OCI-LY3 (cell line): ENCODE results near the gene PIK3CA.
A peak's percentile ranks its signal among the peaks of the same experiment; 100 is the strongest.

Experiments
- H2AFZ ChIP-seq: fragments of 200-600, 300-600 bp; shearing (Covaris generic); 2 replicates; pipeline ENCODE4 v1.6.0; 2014; ENCODE audit warnings: antibody characterized with exemption, low read depth, low read length
- H3K27ac ChIP-seq: fragments of 200-600, 300-600 bp; sonication (generic); 2 replicates; pipeline ENCODE4 v1.5.1; 2014; ENCODE audit warnings: mild to moderate bottlenecking, low read length, moderate library complexity, mixed read lengths
- H3K27me3 ChIP-seq: fragments of 200-600, 300-600 bp; sonication (generic); 2 replicates; pipeline ENCODE4 v1.6.1; 2014; ENCODE audit warnings: low read depth, low read length, mixed read lengths
- H3K36me3 ChIP-seq: fragments of 200-600, 300-600 bp; sonication (generic); replicated peaks from 2 replicates; pipeline ENCODE3; 2014; ENCODE audit warnings: low read depth, low read length, mixed read lengths
- H3K4me1 ChIP-seq: fragments of 300-600, 200-600 bp; sonication (generic); 2 replicates; pipeline ENCODE4 v1.6.1; 2014; ENCODE audit warnings: low read length, mixed read lengths
- H3K4me2 ChIP-seq: fragments of 200-600, 300-600 bp; sonication (generic); 2 replicates; pipeline ENCODE4 v1.6.1; 2014; ENCODE audit warnings: low read length, mixed read lengths
- H3K4me3 ChIP-seq: fragments of 300-600, 200-600 bp; sonication (generic); 2 replicates; pipeline ENCODE4 v1.5.1; 2014; ENCODE audit warnings: antibody characterized with exemption, mild to moderate bottlenecking, low read length, moderate library complexity
- H3K79me2 ChIP-seq: fragments of 300-600, 200-600 bp; shearing (Covaris generic); 2 replicates; pipeline ENCODE4 v1.6.1; 2014; ENCODE audit warnings: mild to moderate bottlenecking, low read length, mixed read lengths
- H3K9ac ChIP-seq: fragments of 300-600, 200-600 bp; shearing (Covaris generic); 2 replicates; pipeline ENCODE4 v1.6.0; 2014; ENCODE audit warnings: mild to moderate bottlenecking, low read length, moderate library complexity
- H3K9me3 ChIP-seq: fragments of 200-600, 300-600 bp; shearing (Covaris generic); 2 replicates; pipeline ENCODE4 v1.6.1; 2014; ENCODE audit warnings: low read length, mixed read lengths; ENCODE audit not compliant: insufficient read depth
- H4K20me1 ChIP-seq: fragments of 200-600, 300-600 bp; sonication (generic); 2 replicates; pipeline ENCODE4 v1.6.1; 2016; ENCODE audit warnings: low read length, mixed read lengths; ENCODE audit not compliant: insufficient read depth
- CTCF ChIP-seq: fragments of 200-600, 300-600 bp; sonication (generic); IDR thresholded peaks from 2 replicates; pipeline ENCODE4 v1.5.1; 2014; ENCODE audit warnings: antibody characterized with exemption, low read length, low read depth
- EZH2phosphoT487 ChIP-seq: fragments of 200-600 bp; shearing (Covaris generic); IDR thresholded peaks from 2 replicates; pipeline ENCODE4 v1.6.1; 2018; ENCODE audit warnings: antibody characterized with exemption, mixed run types, low read depth

The PIK3CA gene

GRCh38 chr3:179150610-179151009 is 2.5 kb downstream of the PIK3CA start:
- H3K9ac ChIP-seq = no peak overlapping the region
- 0 out of 2 replicates have a peak overlapping the region, but pooled peaks have one; percentile 85 for H3K4me2 ChIP-seq
- no peak overlapping the region for H2AFZ ChIP-seq
- peaks cover 73% of the 10 kb centered on the region for H3K79me2 ChIP-seq
- peaks cover 53% of the 10 kb centered on the region for H4K20me1 ChIP-seq
- no peaks in the 10 kb centered on the region for H3K36me3 ChIP-seq
- no peak overlapping the region for H3K27ac ChIP-seq
- H3K4me3 ChIP-seq = 0 out of 2 replicates have a peak overlapping the region, but pooled peaks have one; percentile 87
- no peaks in the 10 kb centered on the region for H3K9me3 ChIP-seq
- no peak for TF ChIP-seq EZH2phosphoT487
- TF ChIP-seq CTCF = no peak
- H3K4me1 ChIP-seq = peaks cover 19% of the 10 kb centered on the region
- 0 out of 2 replicates have a peak, but pooled peaks cover 7% of the 10 kb centered on the region for H3K27me3 ChIP-seq

GRCh38 chr3:179151474-179151873 is 3.3 kb downstream of the PIK3CA start:
- Histone ChIP-seq H3K4me3 (no peak overlapping the region), H3K36me3 (no peaks in the 10 kb centered on the region), H3K9ac (no peak overlapping the region), H3K27me3 (0 out of 2 replicates have a peak, but pooled peaks cover 7% of the 10 kb centered on the region), H3K4me1 (peaks cover 14% of the 10 kb centered on the region), H4K20me1 (peaks cover 60% of the 10 kb centered on the region), H3K4me2 (no peak overlapping the region), H3K79me2 (peaks cover 81% of the 10 kb centered on the region), H3K27ac (no peak overlapping the region), H3K9me3 (no peaks in the 10 kb centered on the region), H2AFZ (no peak overlapping the region)
- TF ChIP-seq EZH2phosphoT487 (no peak), CTCF (no peak)

- Histone ChIP-seq H3K4me3 (no peak overlapping the region), H3K4me2 (no peak overlapping the region), H3K79me2 (peaks cover 98% of the 10 kb centered on the region), H3K9me3 (no peaks in the 10 kb centered on the region), H3K27me3 (0 out of 2 replicates have a peak, but pooled peaks cover 10% of the 10 kb centered on the region), H4K20me1 (peaks cover 90% of the 10 kb centered on the region), H3K4me1 (peaks cover 12% of the 10 kb centered on the region), H3K36me3 (no peaks in the 10 kb centered on the region), H3K27ac (no peak overlapping the region), H3K9ac (no peak overlapping the region), H2AFZ (no peak overlapping the region)
- TF ChIP-seq EZH2phosphoT487 (no peak), CTCF (no peak)
Measured at GRCh38 chr3:179156170-179156569, 8.0 kb downstream of the PIK3CA start.

GRCh38 chr3:179156775-179157174 is 8.6 kb downstream of the PIK3CA start:
- no peak overlapping the region for H3K9ac ChIP-seq
- TF ChIP-seq EZH2phosphoT487 (no peak), CTCF (no peak)
- H3K27ac ChIP-seq = no peak overlapping the region
- H3K79me2 ChIP-seq = peaks cover 96% of the 10 kb centered on the region
- H3K27me3 ChIP-seq = 0 out of 2 replicates have a peak, but pooled peaks cover 6% of the 10 kb centered on the region
- H3K4me3 ChIP-seq = no peak overlapping the region
- no peak overlapping the region for H3K4me2 ChIP-seq
- H4K20me1 ChIP-seq = peaks cover 84% of the 10 kb centered on the region
- no peaks in the 10 kb centered on the region for H3K36me3 ChIP-seq
- peaks cover 12% of the 10 kb centered on the region for H3K4me1 ChIP-seq
- no peaks in the 10 kb centered on the region for H3K9me3 ChIP-seq
- H2AFZ ChIP-seq = no peak overlapping the region
